GM23338 (cell line): ENCODE measurements around the gene GNPTG. TPM values are rescaled to one million over a fixed set of nuclear protein-coding genes. Genes with fewer than 3 reads are reported as not detected.

ENCODE experiments used
- ATAC-seq: fragments of 200-7000 bp; cut with Tn5 transposase; 3 replicates; pipeline ENCODE4 v1.9.1; 2020
- DNase-seq: peaks from one replicate; pipeline ENCODE4 v3.0.0-alpha.2; 2015; ENCODE audit warnings: low spot score
- H2AFZ ChIP-seq: fragments of 200-600 bp; sonication (generic); 2 replicates; pipeline ENCODE4 v1.8.0; 2016; ENCODE audit warnings: antibody characterized with exemption, mild to moderate bottlenecking, moderate library complexity
- H3F3A ChIP-seq: fragments of 200-600 bp; sonication (generic); replicated peaks from 2 replicates; pipeline ENCODE4 v1.8.0; 2017; ENCODE audit warnings: antibody characterized with exemption, mixed run types, low read depth
- H3K27ac ChIP-seq: fragments of 200-600 bp; sonication (generic); 2 replicates; pipeline ENCODE4 v1.6.1; 2016; ENCODE audit warnings: low read depth
- H3K27me3 ChIP-seq: fragments of 200-600 bp; sonication (generic); 2 replicates; pipeline ENCODE4 v1.8.0; 2016; ENCODE audit warnings: mild to moderate bottlenecking, mixed run types, moderate library complexity; ENCODE audit not compliant: insufficient read depth
- H3K36me3 ChIP-seq: fragments of 200-600 bp; sonication (generic); 2 replicates; pipeline ENCODE4 v1.8.0; 2016; ENCODE audit warnings: mild to moderate bottlenecking; ENCODE audit not compliant: insufficient read depth
- H3K4me1 ChIP-seq: fragments of 200-600 bp; sonication (generic); 2 replicates; pipeline ENCODE4 v1.8.0; 2016; ENCODE audit warnings: mild to moderate bottlenecking, moderate library complexity; ENCODE audit not compliant: insufficient read depth
- H3K4me2 ChIP-seq: fragments of 200-600 bp; sonication (generic); 2 replicates; pipeline ENCODE4 v1.7.1; 2017; ENCODE audit warnings: mixed run types
- H3K4me3 ChIP-seq: fragments of 200-600 bp; sonication (generic); 2 replicates; pipeline ENCODE4 v1.6.1; 2016; ENCODE audit warnings: mixed run types
- H3K79me2 ChIP-seq: fragments of 200-600 bp; sonication (generic); replicated peaks from 2 replicates; pipeline ENCODE4 v1.8.0; 2017; ENCODE audit warnings: mild to moderate bottlenecking; ENCODE audit not compliant: insufficient read depth
- H3K9me2 ChIP-seq: fragments of 200-600 bp; sonication (generic); 2 replicates; pipeline ENCODE4 v1.8.0; 2017; ENCODE audit not compliant: insufficient read depth
- H4K20me1 ChIP-seq: fragments of 200-600 bp; sonication (generic); replicated peaks from 2 replicates; pipeline ENCODE4 v1.8.0; 2017; ENCODE audit warnings: mild to moderate bottlenecking; ENCODE audit not compliant: insufficient read depth
- H3K27ac Mint-ChIP-seq: 2 replicates; pipeline ENCODE4 v1.8.0; 2020; ENCODE audit warnings: inconsistent platforms, mild to moderate bottlenecking, moderate library complexity, mixed read lengths
- H3K27me3 Mint-ChIP-seq: 3 replicates; pipeline ENCODE4 v1.8.0; 2022; ENCODE audit warnings: low read depth, mild to moderate bottlenecking, moderate library complexity, mixed read lengths, inconsistent platforms; ENCODE audit not compliant: insufficient read depth, poor library complexity
- H3K36me3 Mint-ChIP-seq: 3 replicates; pipeline ENCODE4 v1.8.0; 2021; ENCODE audit warnings: low read depth, mild to moderate bottlenecking, inconsistent platforms, moderate library complexity, mixed read lengths
- H3K4me1 Mint-ChIP-seq: 3 replicates; pipeline ENCODE4 v1.8.0; 2020; ENCODE audit warnings: mild to moderate bottlenecking, inconsistent platforms, mixed read lengths
- H3K4me3 Mint-ChIP-seq: 3 replicates; pipeline ENCODE4 v1.8.0; 2021; ENCODE audit warnings: moderate library complexity, mild to moderate bottlenecking, inconsistent platforms, mixed read lengths
- H3K9me3 Mint-ChIP-seq: 3 replicates; pipeline ENCODE4 v1.8.0; 2020; ENCODE audit warnings: moderate library complexity, mild to moderate bottlenecking, inconsistent platforms, mixed read lengths
- CREB1 ChIP-seq: fragments of 250-450 bp; sonication (Bioruptor Pico); IDR thresholded peaks from 2 replicates; pipeline ENCODE4 v1.5.0; 2020; ENCODE audit warnings: low read depth, mild to moderate bottlenecking, moderate library complexity
- EZH2 ChIP-seq: fragments of 200-600 bp; sonication (generic); IDR thresholded peaks from one replicate; pipeline ENCODE4 v1.8.0; 2017; ENCODE audit warnings: antibody characterized with exemption, mild to moderate bottlenecking, low read depth; ENCODE audit not compliant: unreplicated experiment
- EZH2phosphoT487 ChIP-seq: fragments of 200-600 bp; sonication (generic); IDR thresholded peaks from one replicate; pipeline ENCODE4 v1.8.1; 2018; ENCODE audit warnings: antibody characterized with exemption; ENCODE audit not compliant: unreplicated experiment
- JUNB ChIP-seq: IDR thresholded peaks from one replicate; pipeline ENCODE4 v1.6.1; 2016; ENCODE audit warnings: antibody characterized with exemption; ENCODE audit not compliant: unreplicated experiment
- NANOG ChIP-seq: IDR thresholded peaks from 2 replicates; pipeline ENCODE4 v1.6.1; 2016; ENCODE audit warnings: antibody characterized with exemption, borderline replicate concordance
- POLR2AphosphoS5 ChIP-seq: IDR thresholded peaks from 2 replicates; pipeline ENCODE4 v1.6.1; 2016; ENCODE audit warnings: antibody characterized with exemption, low read depth
- STAT1 ChIP-seq: IDR thresholded peaks from one replicate; pipeline ENCODE4 v1.6.1; 2016; ENCODE audit warnings: antibody characterized with exemption; ENCODE audit not compliant: unreplicated experiment
- ZNF114 ChIP-seq: fragments of 250-450 bp; sonication (Bioruptor Pico); IDR thresholded peaks from 2 replicates; pipeline ENCODE4 v1.5.0; 2020; ENCODE audit warnings: mild to moderate bottlenecking, moderate library complexity
- ZNF331 ChIP-seq: fragments of 250-450 bp; sonication (Bioruptor Pico); IDR thresholded peaks from 2 replicates; pipeline ENCODE4 v1.5.0; 2020; ENCODE audit warnings: low read depth, mild to moderate bottlenecking, moderate library complexity
- ZNF462 ChIP-seq: fragments of 250-450 bp; sonication (Bioruptor Pico); IDR thresholded peaks from 2 replicates; pipeline ENCODE4 v1.5.0; 2020; ENCODE audit warnings: mild to moderate bottlenecking, moderate library complexity
- polyA plus RNA-seq: library from polyadenylated mRNA; unstranded; fragments of >200 nt; fragmentation: Nextera tagmentation; extraction: Ambion mirVana; gene quantifications from 2 replicates; pipeline ENCODE4 v1.2.1, GENCODE V29; 2016
- total RNA-seq: library from RNA; depleted of rRNA; stranded (reverse); fragments of >200 nt; shearing (Covaris generic); gene quantifications from 2 replicates; pipeline ENCODE4 v1.2.3, GENCODE V29; 2014
- TF ChIP-seq, protein P1 (sequence below): IDR thresholded peaks from one replicate; pipeline ENCODE4 v1.6.1; 2018; ENCODE audit warnings: antibody characterized with exemption; ENCODE audit not compliant: unreplicated experiment
- TF ChIP-seq, protein P2 (sequence below), 2 experiments: fragments of 200-600 bp in 1 of 2; sonication (generic) in 1 of 2; conservative IDR thresholded peaks; 2 replicates each; pipeline versions ENCODE4 v1.5.1 to v1.6.1; 2016 to 2017; ENCODE audit warnings: antibody characterized with exemption in 2 of 2, low read depth in 2 of 2, mild to moderate bottlenecking in 2 of 2, moderate library complexity in 1 of 2
- TF ChIP-seq, protein P3 (sequence below): IDR thresholded peaks from 2 replicates; pipeline ENCODE4 v1.6.1; 2016; ENCODE audit warnings: antibody characterized with exemption

Gene GNPTG
- total and polyA plus RNA-seq, 2 experiments from 2014 or later: 23.3 to 41.0 TPM

DNA sequence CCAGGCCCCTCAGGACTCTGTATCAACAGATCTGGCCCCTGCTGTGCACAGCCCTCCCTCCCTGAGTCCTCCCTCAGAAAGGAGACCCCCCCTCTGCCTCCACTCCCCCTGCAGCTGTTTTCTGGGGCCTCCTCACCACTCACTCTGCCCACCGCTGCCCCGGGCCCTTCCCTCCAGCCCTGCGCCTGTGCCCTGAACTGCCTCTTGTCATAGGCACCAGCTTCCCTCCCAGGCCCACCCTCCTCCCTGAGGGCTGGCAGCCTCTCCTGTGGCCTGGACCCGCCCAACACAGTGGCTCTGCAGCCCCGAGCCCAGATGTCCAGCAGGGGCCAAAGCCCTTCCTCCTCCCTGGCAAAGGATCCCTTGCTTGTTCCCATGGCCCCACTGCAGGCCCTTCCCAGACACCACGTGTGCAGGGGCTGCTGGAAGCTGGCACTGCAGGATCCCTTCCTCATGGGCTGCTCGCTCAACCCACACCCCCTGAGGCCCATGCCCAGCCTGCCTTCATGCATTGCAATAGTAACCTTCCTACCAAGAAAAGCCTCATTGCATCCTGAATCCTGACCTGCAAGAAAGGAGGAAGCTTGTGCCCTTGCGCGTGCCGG is 25.8 kb downstream of the GNPTG start:
- ATAC-seq: no peak
- H3K4me1 Mint-ChIP-seq: peaks cover 16% of the 10 kb centered on the region

More for the DNA sequence above, 25.8 kb downstream of the GNPTG start:
- Histone ChIP-seq H3K4me1 (peaks cover 16% of the 10 kb centered on the region), H3K79me2 (peaks cover 25% of the 10 kb centered on the region), H3K36me3 (no peaks in the 10 kb centered on the region), H3K27me3 (no peaks in the 10 kb centered on the region), H3K4me3 (peak overlapping the region; percentile 86; the same call in 1 of the 2 replicates), H3F3A (peaks cover 4% of the 10 kb centered on the region), H2AFZ (no peak overlapping the region), H3K9me2 (no peaks in the 10 kb centered on the region), H4K20me1 (peaks cover 6% of the 10 kb centered on the region), H3K27ac (no peak overlapping the region), H3K4me2 (peak overlapping the region; percentile 91)
- peaks cover 10% of the 10 kb centered on the region for H3K27me3 Mint-ChIP-seq
- TF ChIP-seq NANOG: no peak
- no peak for TF ChIP-seq EZH2phosphoT487
- no peak for TF ChIP-seq JUNB
- TF ChIP-seq CREB1 (CRISPR knock-in tag): no peak
- TF ChIP-seq, protein P1, sequence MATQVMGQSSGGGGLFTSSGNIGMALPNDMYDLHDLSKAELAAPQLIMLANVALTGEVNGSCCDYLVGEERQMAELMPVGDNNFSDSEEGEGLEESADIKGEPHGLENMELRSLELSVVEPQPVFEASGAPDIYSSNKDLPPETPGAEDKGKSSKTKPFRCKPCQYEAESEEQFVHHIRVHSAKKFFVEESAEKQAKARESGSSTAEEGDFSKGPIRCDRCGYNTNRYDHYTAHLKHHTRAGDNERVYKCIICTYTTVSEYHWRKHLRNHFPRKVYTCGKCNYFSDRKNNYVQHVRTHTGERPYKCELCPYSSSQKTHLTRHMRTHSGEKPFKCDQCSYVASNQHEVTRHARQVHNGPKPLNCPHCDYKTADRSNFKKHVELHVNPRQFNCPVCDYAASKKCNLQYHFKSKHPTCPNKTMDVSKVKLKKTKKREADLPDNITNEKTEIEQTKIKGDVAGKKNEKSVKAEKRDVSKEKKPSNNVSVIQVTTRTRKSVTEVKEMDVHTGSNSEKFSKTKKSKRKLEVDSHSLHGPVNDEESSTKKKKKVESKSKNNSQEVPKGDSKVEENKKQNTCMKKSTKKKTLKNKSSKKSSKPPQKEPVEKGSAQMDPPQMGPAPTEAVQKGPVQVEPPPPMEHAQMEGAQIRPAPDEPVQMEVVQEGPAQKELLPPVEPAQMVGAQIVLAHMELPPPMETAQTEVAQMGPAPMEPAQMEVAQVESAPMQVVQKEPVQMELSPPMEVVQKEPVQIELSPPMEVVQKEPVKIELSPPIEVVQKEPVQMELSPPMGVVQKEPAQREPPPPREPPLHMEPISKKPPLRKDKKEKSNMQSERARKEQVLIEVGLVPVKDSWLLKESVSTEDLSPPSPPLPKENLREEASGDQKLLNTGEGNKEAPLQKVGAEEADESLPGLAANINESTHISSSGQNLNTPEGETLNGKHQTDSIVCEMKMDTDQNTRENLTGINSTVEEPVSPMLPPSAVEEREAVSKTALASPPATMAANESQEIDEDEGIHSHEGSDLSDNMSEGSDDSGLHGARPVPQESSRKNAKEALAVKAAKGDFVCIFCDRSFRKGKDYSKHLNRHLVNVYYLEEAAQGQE: no peak
- TF ChIP-seq EZH2: no peak
- TF ChIP-seq, protein P2, sequence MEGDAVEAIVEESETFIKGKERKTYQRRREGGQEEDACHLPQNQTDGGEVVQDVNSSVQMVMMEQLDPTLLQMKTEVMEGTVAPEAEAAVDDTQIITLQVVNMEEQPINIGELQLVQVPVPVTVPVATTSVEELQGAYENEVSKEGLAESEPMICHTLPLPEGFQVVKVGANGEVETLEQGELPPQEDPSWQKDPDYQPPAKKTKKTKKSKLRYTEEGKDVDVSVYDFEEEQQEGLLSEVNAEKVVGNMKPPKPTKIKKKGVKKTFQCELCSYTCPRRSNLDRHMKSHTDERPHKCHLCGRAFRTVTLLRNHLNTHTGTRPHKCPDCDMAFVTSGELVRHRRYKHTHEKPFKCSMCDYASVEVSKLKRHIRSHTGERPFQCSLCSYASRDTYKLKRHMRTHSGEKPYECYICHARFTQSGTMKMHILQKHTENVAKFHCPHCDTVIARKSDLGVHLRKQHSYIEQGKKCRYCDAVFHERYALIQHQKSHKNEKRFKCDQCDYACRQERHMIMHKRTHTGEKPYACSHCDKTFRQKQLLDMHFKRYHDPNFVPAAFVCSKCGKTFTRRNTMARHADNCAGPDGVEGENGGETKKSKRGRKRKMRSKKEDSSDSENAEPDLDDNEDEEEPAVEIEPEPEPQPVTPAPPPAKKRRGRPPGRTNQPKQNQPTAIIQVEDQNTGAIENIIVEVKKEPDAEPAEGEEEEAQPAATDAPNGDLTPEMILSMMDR (conservative IDR thresholded peaks at IDR 0.05; ENCODE audit: low read depth in 2 of 2): no peak
- no peak for TF ChIP-seq ZNF462
- no peak for TF ChIP-seq POLR2AphosphoS5
- TF ChIP-seq ZNF331: no peak
- TF ChIP-seq, protein P3, sequence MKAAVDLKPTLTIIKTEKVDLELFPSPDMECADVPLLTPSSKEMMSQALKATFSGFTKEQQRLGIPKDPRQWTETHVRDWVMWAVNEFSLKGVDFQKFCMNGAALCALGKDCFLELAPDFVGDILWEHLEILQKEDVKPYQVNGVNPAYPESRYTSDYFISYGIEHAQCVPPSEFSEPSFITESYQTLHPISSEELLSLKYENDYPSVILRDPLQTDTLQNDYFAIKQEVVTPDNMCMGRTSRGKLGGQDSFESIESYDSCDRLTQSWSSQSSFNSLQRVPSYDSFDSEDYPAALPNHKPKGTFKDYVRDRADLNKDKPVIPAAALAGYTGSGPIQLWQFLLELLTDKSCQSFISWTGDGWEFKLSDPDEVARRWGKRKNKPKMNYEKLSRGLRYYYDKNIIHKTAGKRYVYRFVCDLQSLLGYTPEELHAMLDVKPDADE: no peak
- TF ChIP-seq STAT1: no peak
- no peak for TF ChIP-seq ZNF114
- H3K4me3 Mint-ChIP-seq: peak overlapping the region; percentile 90
- no peak for DNase-seq
- peaks cover 5% of the 10 kb centered on the region; the same call in 1 of the 3 replicates for H3K36me3 Mint-ChIP-seq
- H3K27ac Mint-ChIP-seq: 0 out of 2 replicates have a peak overlapping the region, but pooled peaks have one; percentile 18
- no peaks in the 10 kb centered on the region for H3K9me3 Mint-ChIP-seq
